Measurements from ENCODE around the gene DLG2.
A peak's percentile ranks its signal among the peaks of the same experiment; 100 is the strongest.

The DLG2 gene

GRCh38 chr11:83768489-83768888 is 1858.7 kb downstream of the DLG2 start:
- FAIRE-seq (no peak), DNase-seq (ENCODE audit: insufficient read length, low spot score) (no peak)
- no peak for TF ChIP-seq CTCF (IDR thresholded peaks at IDR 0.05; ENCODE audit: insufficient read depth, missing control alignments)

DNA sequence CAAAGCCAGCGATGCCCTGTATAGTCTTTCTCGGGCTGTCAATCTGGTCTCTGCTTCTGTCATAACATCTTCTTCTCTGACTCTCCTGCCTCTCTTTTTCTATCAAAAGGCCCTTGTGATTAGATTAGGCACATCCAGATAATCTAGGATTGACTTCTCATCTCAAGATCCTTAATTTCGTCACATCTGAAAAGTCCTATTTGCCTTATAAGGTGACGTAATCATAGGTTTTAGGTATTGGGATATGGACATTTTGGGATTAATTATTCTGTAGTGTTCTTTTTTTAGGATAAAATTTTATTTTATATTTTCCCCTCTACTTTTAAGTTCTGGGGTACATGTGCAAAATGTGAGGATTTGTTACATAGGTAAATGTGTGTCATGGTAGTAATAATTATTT is 1860.2 kb downstream of the DLG2 start:
- no peak for DNase-seq (ENCODE audit: insufficient read length, low spot score)
- no peak for TF ChIP-seq CTCF (IDR thresholded peaks at IDR 0.05; ENCODE audit: insufficient read depth, missing control alignments)
- peak; percentile 72 for FAIRE-seq

GRCh38 chr11:83764643-83765042 is 1862.5 kb downstream of the DLG2 start:
- TF ChIP-seq CTCF (IDR thresholded peaks at IDR 0.05; ENCODE audit: insufficient read depth, missing control alignments): no peak
- DNase-seq (ENCODE audit: insufficient read length, low spot score): no peak
- FAIRE-seq: no peak

GRCh38 chr11:83760932-83761331 is 1866.2 kb downstream of the DLG2 start:
- DNase-seq (ENCODE audit: insufficient read length, low spot score) (no peak), FAIRE-seq (no peak)
- no peak for TF ChIP-seq CTCF (IDR thresholded peaks at IDR 0.05; ENCODE audit: insufficient read depth, missing control alignments)

DNA sequence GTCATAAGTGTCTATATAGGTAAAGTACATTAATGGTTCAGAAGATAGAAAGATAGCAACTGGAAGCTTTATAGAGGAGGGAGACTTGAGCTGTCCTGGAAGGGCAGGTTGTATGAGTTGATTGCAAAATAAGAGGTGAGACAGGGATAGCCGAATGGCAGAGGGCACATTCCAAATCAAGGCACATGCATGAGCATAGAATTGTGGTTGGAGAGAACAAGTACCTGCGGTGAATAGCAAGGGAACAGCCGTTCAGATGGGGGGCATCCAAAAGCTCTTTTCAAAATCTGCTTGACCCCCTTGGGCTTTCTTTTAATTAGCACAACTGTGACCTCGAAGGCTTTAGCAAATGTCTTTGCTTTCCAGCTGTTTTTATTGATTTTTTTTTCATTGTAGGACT is 1868.0 kb downstream of the DLG2 start:
- FAIRE-seq (no peak), DNase-seq (ENCODE audit: insufficient read length, low spot score) (no peak)
- TF ChIP-seq CTCF (IDR thresholded peaks at IDR 0.05; ENCODE audit: insufficient read depth, missing control alignments): no peak

DNA sequence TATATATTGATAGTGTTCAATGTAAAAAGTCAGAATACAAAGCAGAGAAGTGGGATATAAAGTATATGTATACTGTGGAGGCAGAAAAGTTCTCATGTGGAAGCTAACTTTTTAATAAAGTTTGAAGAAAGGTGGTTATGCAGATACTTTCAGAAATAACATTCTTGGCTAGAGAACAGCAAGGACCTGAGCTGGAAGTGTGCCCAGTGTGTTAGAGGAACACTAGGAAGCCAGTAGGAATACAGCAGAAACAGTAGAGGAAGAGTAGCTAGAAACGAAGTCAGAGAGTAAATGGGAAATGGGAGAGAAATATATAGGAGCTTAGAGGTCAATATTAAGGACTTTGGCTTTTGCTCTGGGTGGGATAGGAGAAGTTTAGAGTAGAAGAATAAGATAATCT is 1876.1 kb downstream of the DLG2 start:
- TF ChIP-seq CTCF (IDR thresholded peaks at IDR 0.05; ENCODE audit: insufficient read depth, missing control alignments): no peak
- no peak for FAIRE-seq

GRCh38 chr11:83746921-83747585 is 1880.1 kb downstream of the DLG2 start:
- TF ChIP-seq CTCF (IDR thresholded peaks at IDR 0.05; ENCODE audit: insufficient read depth, missing control alignments): no peak
- FAIRE-seq (no peak), DNase-seq (ENCODE audit: insufficient read length, low spot score) (no peak)

More for the DNA sequence above, 1876.1 kb downstream of the DLG2 start:
- DNase-seq (ENCODE audit: insufficient read length, low spot score): no peak
